Measurements from ENCODE around the gene MAGI2.

MAGI2 gene

GRCh38 chr7:79257959-79258358, 195.5 kb downstream of the MAGI2 start:
- no peak overlapping the region for H3K27ac ChIP-seq (ENCODE audit: low read depth, low read length)
- H3K9ac ChIP-seq (ENCODE audit: low read length), result no peak overlapping the region

GRCh38 chr7:79245623-79246249, 207.7 kb downstream of the MAGI2 start:
- H3K9ac ChIP-seq (ENCODE audit: low read length), result no peak overlapping the region

More at GRCh38 chr7:79257959-79258358, 195.5 kb downstream of the MAGI2 start:
- Histone ChIP-seq H3K4me1 (ENCODE audit: control insufficient read depth, insufficient read depth, low read length) (no peaks in the 10 kb centered on the region), H3K27me3 (ENCODE audit: control insufficient read depth, insufficient read depth, low read length) (no peaks in the 10 kb centered on the region), H3K36me3 (ENCODE audit: control insufficient read depth, insufficient read depth, low read length) (no peaks in the 10 kb centered on the region), H3K4me3 (ENCODE audit: low read length) (no peak overlapping the region)

DNA sequence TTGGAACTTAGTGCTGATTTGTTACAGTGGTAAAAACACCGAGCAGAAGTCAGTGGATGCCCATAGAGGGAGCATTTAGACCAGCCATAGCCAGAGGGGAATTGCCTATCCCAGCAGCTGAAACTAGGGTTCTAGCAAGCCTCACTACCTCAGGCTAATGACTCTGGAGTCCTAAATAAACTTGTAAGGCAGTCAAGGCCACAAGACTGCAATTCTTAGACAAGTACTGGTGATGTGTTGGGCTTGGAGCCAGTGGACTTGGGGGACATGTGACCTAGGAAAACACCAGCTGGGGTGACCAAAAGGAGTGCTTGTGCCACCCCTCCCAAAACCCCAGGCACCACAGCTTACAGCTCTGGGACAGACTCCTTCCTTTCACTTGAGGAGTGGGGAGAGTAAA, 209.0 kb downstream of the MAGI2 start:
- Histone ChIP-seq H3K27me3 (ENCODE audit: control insufficient read depth, insufficient read depth, low read length) (no peaks in the 10 kb centered on the region), H3K9ac (ENCODE audit: low read length) (no peak overlapping the region), H3K36me3 (ENCODE audit: control insufficient read depth, insufficient read depth, low read length) (no peaks in the 10 kb centered on the region), H3K27ac (ENCODE audit: low read depth, low read length) (no peak overlapping the region), H3K4me3 (ENCODE audit: low read length) (no peak overlapping the region), H3K4me1 (ENCODE audit: control insufficient read depth, insufficient read depth, low read length) (no peaks in the 10 kb centered on the region)

More at GRCh38 chr7:79245623-79246249, 207.7 kb downstream of the MAGI2 start:
- H3K4me1 ChIP-seq (ENCODE audit: control insufficient read depth, insufficient read depth, low read length), result no peaks in the 10 kb centered on the region
- H3K27ac ChIP-seq (ENCODE audit: low read depth, low read length), result no peak overlapping the region
- no peak overlapping the region for H3K4me3 ChIP-seq (ENCODE audit: low read length)
- H3K36me3 ChIP-seq (ENCODE audit: control insufficient read depth, insufficient read depth, low read length), result no peaks in the 10 kb centered on the region
- H3K27me3 ChIP-seq (ENCODE audit: control insufficient read depth, insufficient read depth, low read length), result no peaks in the 10 kb centered on the region

GRCh38 chr7:79241288-79242060, 212.0 kb downstream of the MAGI2 start:
- H3K27me3 ChIP-seq (ENCODE audit: control insufficient read depth, insufficient read depth, low read length), result no peaks in the 10 kb centered on the region
- no peak overlapping the region for H3K27ac ChIP-seq (ENCODE audit: low read depth, low read length)
- H3K9ac ChIP-seq (ENCODE audit: low read length), result no peak overlapping the region
- H3K4me1 ChIP-seq (ENCODE audit: control insufficient read depth, insufficient read depth, low read length), result no peaks in the 10 kb centered on the region
- no peaks in the 10 kb centered on the region for H3K36me3 ChIP-seq (ENCODE audit: control insufficient read depth, insufficient read depth, low read length)
- H3K4me3 ChIP-seq (ENCODE audit: low read length), result no peak overlapping the region

DNA sequence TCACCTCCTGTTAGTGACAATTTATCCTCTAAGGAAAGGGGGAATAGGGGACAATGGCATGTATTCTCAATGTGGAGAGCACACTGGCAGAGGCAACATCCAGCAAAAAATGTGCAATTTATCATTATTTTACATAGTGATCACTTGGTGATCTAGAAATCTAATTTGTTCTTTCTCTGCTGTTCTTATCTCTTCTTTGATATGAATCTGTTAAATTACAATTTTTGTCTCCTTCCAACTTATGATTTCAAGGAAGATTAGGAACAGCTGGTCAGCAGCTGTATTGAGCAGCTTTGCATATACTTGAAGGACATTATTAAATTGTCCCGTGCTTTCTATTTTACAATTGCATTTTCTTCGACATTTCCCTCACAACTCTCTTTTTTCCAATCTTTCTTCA, 213.1 kb downstream of the MAGI2 start:
- Histone ChIP-seq H3K9ac (ENCODE audit: low read length) (no peak overlapping the region), H3K4me1 (ENCODE audit: control insufficient read depth, insufficient read depth, low read length) (no peaks in the 10 kb centered on the region), H3K27me3 (ENCODE audit: control insufficient read depth, insufficient read depth, low read length) (no peaks in the 10 kb centered on the region), H3K27ac (ENCODE audit: low read depth, low read length) (no peak overlapping the region), H3K36me3 (ENCODE audit: control insufficient read depth, insufficient read depth, low read length) (no peaks in the 10 kb centered on the region), H3K4me3 (ENCODE audit: low read length) (no peak overlapping the region)

DNA sequence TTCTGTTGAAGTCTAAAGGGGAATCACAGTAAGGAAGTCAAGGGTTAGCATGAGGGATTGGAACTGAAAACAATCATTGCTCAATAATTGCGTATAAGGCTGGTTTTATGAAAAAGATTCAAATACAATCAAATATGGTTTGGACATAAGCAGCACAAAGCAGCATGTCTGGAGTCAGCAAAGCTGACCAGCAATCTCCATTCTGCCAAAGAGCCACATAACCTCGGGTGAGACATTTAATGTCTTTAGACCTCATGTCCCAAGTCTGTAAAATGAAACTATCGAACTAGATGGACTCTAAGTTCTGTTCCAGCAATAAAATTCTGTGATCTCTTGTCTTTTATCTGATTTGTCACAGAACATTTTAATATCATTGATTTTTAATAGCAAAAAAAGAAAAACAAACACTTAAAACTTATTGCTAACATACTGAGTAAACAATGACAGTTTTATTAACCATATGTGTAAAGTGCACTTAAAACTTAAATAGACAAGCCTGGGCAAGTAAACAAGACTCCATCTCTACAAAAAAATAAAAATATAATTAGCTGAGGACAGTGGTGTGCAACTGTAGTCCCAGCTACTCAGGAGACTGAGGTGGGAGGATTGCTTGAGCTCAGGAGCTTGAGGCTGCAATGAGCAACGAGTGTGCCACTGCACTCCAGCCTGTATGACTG, 217.0 kb downstream of the MAGI2 start:
- Histone ChIP-seq H3K27me3 (ENCODE audit: control insufficient read depth, insufficient read depth, low read length) (no peaks in the 10 kb centered on the region), H3K9ac (ENCODE audit: low read length) (no peak overlapping the region), H3K36me3 (ENCODE audit: control insufficient read depth, insufficient read depth, low read length) (no peaks in the 10 kb centered on the region), H3K27ac (ENCODE audit: low read depth, low read length) (no peak overlapping the region), H3K4me1 (ENCODE audit: control insufficient read depth, insufficient read depth, low read length) (no peaks in the 10 kb centered on the region), H3K4me3 (ENCODE audit: low read length) (no peak overlapping the region)

DNA sequence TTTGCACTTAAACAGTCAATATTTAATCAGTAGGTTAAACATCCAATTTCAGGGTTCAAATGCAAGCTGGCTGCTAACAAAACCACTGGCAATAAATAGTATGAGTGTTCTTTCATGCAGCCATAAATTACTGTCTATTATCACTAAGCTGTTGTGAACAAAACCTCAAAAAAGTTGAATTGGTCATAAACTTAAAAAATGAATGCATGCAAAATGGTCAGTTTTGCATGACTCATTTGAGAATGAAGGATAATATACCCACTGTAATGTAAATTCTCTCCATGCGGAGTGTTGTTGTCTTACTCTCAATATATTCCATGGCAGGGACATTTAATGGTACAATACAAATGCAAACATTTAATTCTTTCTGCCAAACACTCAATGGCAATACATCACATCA, 226.4 kb downstream of the MAGI2 start:
- H3K27ac ChIP-seq (ENCODE audit: low read depth, low read length), result no peak overlapping the region
- no peaks in the 10 kb centered on the region for H3K4me1 ChIP-seq (ENCODE audit: control insufficient read depth, insufficient read depth, low read length)

GRCh38 chr7:79221211-79221610, 232.3 kb downstream of the MAGI2 start:
- Histone ChIP-seq H3K4me1 (ENCODE audit: control insufficient read depth, insufficient read depth, low read length) (no peaks in the 10 kb centered on the region), H3K36me3 (ENCODE audit: control insufficient read depth, insufficient read depth, low read length) (no peaks in the 10 kb centered on the region), H3K27ac (ENCODE audit: low read depth, low read length) (no peak overlapping the region)

More for the DNA sequence above, 226.4 kb downstream of the MAGI2 start:
- Histone ChIP-seq H3K27me3 (ENCODE audit: control insufficient read depth, insufficient read depth, low read length) (no peaks in the 10 kb centered on the region), H3K9ac (ENCODE audit: low read length) (no peak overlapping the region), H3K36me3 (ENCODE audit: control insufficient read depth, insufficient read depth, low read length) (no peaks in the 10 kb centered on the region), H3K4me3 (ENCODE audit: low read length) (no peak overlapping the region)

GRCh38 chr7:79217976-79218626, 235.4 kb downstream of the MAGI2 start:
- H3K9ac ChIP-seq (ENCODE audit: low read length), result no peak overlapping the region
- H3K4me3 ChIP-seq (ENCODE audit: low read length), result no peak overlapping the region
- no peaks in the 10 kb centered on the region for H3K36me3 ChIP-seq (ENCODE audit: control insufficient read depth, insufficient read depth, low read length)
- H3K27ac ChIP-seq (ENCODE audit: low read depth, low read length), result no peak overlapping the region
- H3K27me3 ChIP-seq (ENCODE audit: control insufficient read depth, insufficient read depth, low read length), result no peaks in the 10 kb centered on the region
- no peaks in the 10 kb centered on the region for H3K4me1 ChIP-seq (ENCODE audit: control insufficient read depth, insufficient read depth, low read length)

More at GRCh38 chr7:79221211-79221610, 232.3 kb downstream of the MAGI2 start:
- Histone ChIP-seq H3K4me3 (ENCODE audit: low read length) (no peak overlapping the region), H3K9ac (ENCODE audit: low read length) (no peak overlapping the region), H3K27me3 (ENCODE audit: control insufficient read depth, insufficient read depth, low read length) (no peaks in the 10 kb centered on the region)

DNA sequence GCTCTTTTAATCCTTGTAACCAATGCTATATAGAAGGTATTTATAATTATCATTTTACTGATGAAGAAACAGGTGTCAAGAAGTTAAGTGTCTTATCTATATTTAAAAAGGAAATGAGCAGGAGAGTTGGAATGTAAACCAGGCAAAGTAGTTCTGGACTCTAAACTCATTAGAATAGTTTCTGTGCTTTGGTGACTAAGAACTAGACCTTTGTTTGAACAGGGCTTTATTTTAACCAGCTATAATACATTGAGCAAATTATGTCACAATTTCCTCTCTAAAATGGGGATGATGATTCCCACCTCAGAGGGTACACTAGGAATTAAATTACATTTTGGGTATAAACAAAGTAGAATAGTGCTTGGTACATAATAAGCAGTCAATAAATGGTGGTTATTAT, 236.0 kb downstream of the MAGI2 start:
- Histone ChIP-seq H3K27me3 (ENCODE audit: control insufficient read depth, insufficient read depth, low read length) (no peaks in the 10 kb centered on the region), H3K4me3 (ENCODE audit: low read length) (no peak overlapping the region), H3K4me1 (ENCODE audit: control insufficient read depth, insufficient read depth, low read length) (no peaks in the 10 kb centered on the region), H3K27ac (ENCODE audit: low read depth, low read length) (no peak overlapping the region), H3K9ac (ENCODE audit: low read length) (no peak overlapping the region), H3K36me3 (ENCODE audit: control insufficient read depth, insufficient read depth, low read length) (no peaks in the 10 kb centered on the region)

- H3K4me3 ChIP-seq (ENCODE audit: low read length), result no peak overlapping the region
- H3K36me3 ChIP-seq (ENCODE audit: control insufficient read depth, insufficient read depth, low read length), result no peaks in the 10 kb centered on the region
- no peak overlapping the region for H3K27ac ChIP-seq (ENCODE audit: low read depth, low read length)
- no peaks in the 10 kb centered on the region for H3K27me3 ChIP-seq (ENCODE audit: control insufficient read depth, insufficient read depth, low read length)
- H3K4me1 ChIP-seq (ENCODE audit: control insufficient read depth, insufficient read depth, low read length), result no peaks in the 10 kb centered on the region
- no peak overlapping the region for H3K9ac ChIP-seq (ENCODE audit: low read length)
Observed at GRCh38 chr7:79216236-79216635, 237.2 kb downstream of the MAGI2 start.

- no peak overlapping the region for H3K4me3 ChIP-seq (ENCODE audit: low read length)
- H3K27ac ChIP-seq (ENCODE audit: low read depth, low read length), result no peak overlapping the region
- no peaks in the 10 kb centered on the region for H3K27me3 ChIP-seq (ENCODE audit: control insufficient read depth, insufficient read depth, low read length)
- H3K9ac ChIP-seq (ENCODE audit: low read length), result no peak overlapping the region
- H3K4me1 ChIP-seq (ENCODE audit: control insufficient read depth, insufficient read depth, low read length), result no peaks in the 10 kb centered on the region
- H3K36me3 ChIP-seq (ENCODE audit: control insufficient read depth, insufficient read depth, low read length), result no peaks in the 10 kb centered on the region
Observed at GRCh38 chr7:79212334-79212733, 241.1 kb downstream of the MAGI2 start.

All from rectal smooth muscle tissue (tissue), 1 donor.